ENCODE data around the gene SYNDIG1. TPM values are rescaled to one million over a fixed set of nuclear protein-coding genes. Genes with fewer than 3 reads are reported as not detected.

The SYNDIG1 gene
- total RNA-seq, 1 donor, result 2.2 TPM

- Histone ChIP-seq H3K9me3 (ENCODE audit: low read depth, low read length) (no peaks in the 10 kb centered on the region), H3K27me3 (ENCODE audit: insufficient read depth, low read length) (no peaks in the 10 kb centered on the region), H3K27ac (ENCODE audit: low read depth, low read length) (no peak overlapping the region), H3K4me1 (ENCODE audit: insufficient read depth, low read length) (no peaks in the 10 kb centered on the region), H4K20me1 (ENCODE audit: insufficient read depth, low read length) (no peaks in the 10 kb centered on the region), H3K36me3 (ENCODE audit: insufficient read depth, low read length) (no peaks in the 10 kb centered on the region), H3K4me3 (ENCODE audit: insufficient read depth, low read length) (no peak overlapping the region), H3K79me2 (ENCODE audit: insufficient read depth, low read length) (no peaks in the 10 kb centered on the region), H3K4me2 (ENCODE audit: insufficient read depth, low read length) (no peak overlapping the region), H2AFZ (ENCODE audit: low read length) (no peak overlapping the region)
- DNase-seq (ENCODE audit: insufficient read length, low spot score, missing footprints), result no peak
- TF ChIP-seq CTCF (IDR thresholded peaks at IDR 0.05; ENCODE audit: extremely low read depth, low read depth, low read length), result no peak
Observed at GRCh38 chr20:24485981-24486380, 16.6 kb downstream of the SYNDIG1 start.

- no peaks in the 10 kb centered on the region for H3K79me2 ChIP-seq (ENCODE audit: insufficient read depth, low read length)
- H3K4me2 ChIP-seq (ENCODE audit: insufficient read depth, low read length), result no peak overlapping the region
- H3K27ac ChIP-seq (ENCODE audit: low read depth, low read length), result no peak overlapping the region
- no peak overlapping the region for H2AFZ ChIP-seq (ENCODE audit: low read length)
- no peaks in the 10 kb centered on the region for H3K9me3 ChIP-seq (ENCODE audit: low read depth, low read length)
- H3K4me1 ChIP-seq (ENCODE audit: insufficient read depth, low read length), result no peaks in the 10 kb centered on the region
- no peaks in the 10 kb centered on the region for H3K36me3 ChIP-seq (ENCODE audit: insufficient read depth, low read length)
- H4K20me1 ChIP-seq (ENCODE audit: insufficient read depth, low read length), result no peaks in the 10 kb centered on the region
- no peak for TF ChIP-seq CTCF (IDR thresholded peaks at IDR 0.05; ENCODE audit: extremely low read depth, low read depth, low read length)
- H3K4me3 ChIP-seq (ENCODE audit: insufficient read depth, low read length), result no peak overlapping the region
- DNase-seq (ENCODE audit: insufficient read length, low spot score, missing footprints), result no peak
- no peaks in the 10 kb centered on the region for H3K27me3 ChIP-seq (ENCODE audit: insufficient read depth, low read length)
Observed at GRCh38 chr20:24487240-24487639, 17.8 kb downstream of the SYNDIG1 start.

GRCh38 chr20:24487648-24488047 is 18.2 kb downstream of the SYNDIG1 start:
- H3K79me2 ChIP-seq (ENCODE audit: insufficient read depth, low read length), result no peaks in the 10 kb centered on the region
- no peak overlapping the region for H2AFZ ChIP-seq (ENCODE audit: low read length)
- no peak for TF ChIP-seq CTCF (IDR thresholded peaks at IDR 0.05; ENCODE audit: extremely low read depth, low read depth, low read length)
- H4K20me1 ChIP-seq (ENCODE audit: insufficient read depth, low read length), result no peaks in the 10 kb centered on the region
- DNase-seq (ENCODE audit: insufficient read length, low spot score, missing footprints), result no peak
- H3K4me1 ChIP-seq (ENCODE audit: insufficient read depth, low read length), result no peaks in the 10 kb centered on the region
- H3K9me3 ChIP-seq (ENCODE audit: low read depth, low read length), result no peaks in the 10 kb centered on the region
- H3K4me3 ChIP-seq (ENCODE audit: insufficient read depth, low read length), result no peak overlapping the region
- no peaks in the 10 kb centered on the region for H3K36me3 ChIP-seq (ENCODE audit: insufficient read depth, low read length)
- no peaks in the 10 kb centered on the region for H3K27me3 ChIP-seq (ENCODE audit: insufficient read depth, low read length)
- no peak overlapping the region for H3K4me2 ChIP-seq (ENCODE audit: insufficient read depth, low read length)
- H3K27ac ChIP-seq (ENCODE audit: low read depth, low read length), result no peak overlapping the region

- H3K4me3 ChIP-seq (ENCODE audit: insufficient read depth, low read length), result no peak overlapping the region
- H3K9me3 ChIP-seq (ENCODE audit: low read depth, low read length), result no peaks in the 10 kb centered on the region
- no peaks in the 10 kb centered on the region for H4K20me1 ChIP-seq (ENCODE audit: insufficient read depth, low read length)
- no peak overlapping the region for H3K4me2 ChIP-seq (ENCODE audit: insufficient read depth, low read length)
- no peak for TF ChIP-seq CTCF (IDR thresholded peaks at IDR 0.05; ENCODE audit: extremely low read depth, low read depth, low read length)
- DNase-seq (ENCODE audit: insufficient read length, low spot score, missing footprints), result no peak
- no peak overlapping the region for H3K27ac ChIP-seq (ENCODE audit: low read depth, low read length)
- H3K27me3 ChIP-seq (ENCODE audit: insufficient read depth, low read length), result no peaks in the 10 kb centered on the region
- H3K36me3 ChIP-seq (ENCODE audit: insufficient read depth, low read length), result no peaks in the 10 kb centered on the region
- no peaks in the 10 kb centered on the region for H3K4me1 ChIP-seq (ENCODE audit: insufficient read depth, low read length)
- H2AFZ ChIP-seq (ENCODE audit: low read length), result no peak overlapping the region
- H3K79me2 ChIP-seq (ENCODE audit: insufficient read depth, low read length), result no peaks in the 10 kb centered on the region
Observed at GRCh38 chr20:24488064-24488799, 18.8 kb downstream of the SYNDIG1 start.
